ENCODE data around the gene MED4. TPM values are rescaled to one million over a fixed set of nuclear protein-coding genes. Genes with fewer than 3 reads are reported as not detected.

Gene MED4
- total and polyA plus RNA-seq, 2 of the 8 experiments (the other 6 are each of a cell fraction or from before 2014, with no cell fraction given), result 25.7 to 48.1 TPM

- no peak overlapping the region for H3K56ac ChIP-seq (replicated peaks; ENCODE audit: insufficient read length, low read depth, low read length)
- no peak overlapping the region for H3K14ac ChIP-seq (ENCODE audit: insufficient read length)
- H2BK15ac ChIP-seq (ENCODE audit: low read length), result no peak overlapping the region
- peaks cover 49 to 50% of the 10 kb centered on the region in 2 experiments for H3K9me3 ChIP-seq (ENCODE audit: insufficient read depth in 2 of 2, low read depth in 1 of 2, low read length in 1 of 2)
- no peak overlapping the region for H3K18ac ChIP-seq (ENCODE audit: extremely low read depth, low read length)
- no peaks in the 10 kb centered on the region for H3K27me3 ChIP-seq (replicated peaks in 1 of 4; ENCODE audit: control insufficient read depth in 3 of 4, extremely low read depth in 1 of 4, insufficient read depth in 3 of 4, low read length in 3 of 4)
- no peak overlapping the region for H2AFZ ChIP-seq (ENCODE audit: low read length)
- peaks cover 21 to 93% (median 63%) of the 10 kb centered on the region in 4 experiments for H3K36me3 ChIP-seq (ENCODE audit: control insufficient read depth in 2 of 4, insufficient read depth in 4 of 4, low read length in 3 of 4)
- no peak overlapping the region for H2BK20ac ChIP-seq (ENCODE audit: low read length)
- no peaks in the 10 kb centered on the region for H3K79me2 ChIP-seq (ENCODE audit: control insufficient read depth in 1 of 2, insufficient read depth in 2 of 2, low read length in 2 of 2)
- WGBS, 2 experiments (ENCODE audit: extremely low coverage in 1 of 2, insufficient coverage in 1 of 2, insufficient read length in 1 of 2, insufficient replicate concordance in 2 of 2, low coverage in 1 of 2, low lambda C conversion rate in 2 of 2, missing lambda C conversion rate in 1 of 2), result 92% methylated on average over 2 of the region's 2 CpGs; no CpG with 5 or more reads in 1 of the 2 experiments
- H3K4me3 ChIP-seq (ENCODE audit: extremely low read depth in 1 of 4, insufficient read depth in 2 of 4, low read depth in 3 of 4, low read length in 4 of 4), result no peak overlapping the region
- no peak overlapping the region for H2BK5ac ChIP-seq (ENCODE audit: low read depth, low read length)
- no peak overlapping the region for H3K9ac ChIP-seq (replicated peaks in 1 of 4; ENCODE audit: extremely low read depth in 1 of 4, low read depth in 3 of 4, low read length in 3 of 4)
- POLR2A ChIA-PET (ENCODE audit: partially characterized antibody), result no interaction called here
- no peaks in the 10 kb centered on the region for H4K20me1 ChIP-seq (replicated peaks in 1 of 2; ENCODE audit: control insufficient read depth in 1 of 2, insufficient read depth in 2 of 2, low read length in 2 of 2)
- CTCF ChIA-PET (ENCODE audit: partially characterized antibody), result no interaction called here
- H3K23me2 ChIP-seq (ENCODE audit: low read depth, low read length), result no peaks in the 10 kb centered on the region
- FAIRE-seq (no peak), DNase-seq (ENCODE audit: low read depth in 1 of 2, low spot score in 2 of 2) (no peak)
- H4K91ac ChIP-seq (replicated peaks; ENCODE audit: insufficient read length, low read length), result no peak overlapping the region
- no peak overlapping the region for H2AK5ac ChIP-seq (ENCODE audit: low read depth, low read length)
- H4K5ac ChIP-seq (ENCODE audit: insufficient read length, low read depth, low read length), result no peak overlapping the region
- H3K23ac ChIP-seq (ENCODE audit: insufficient read length), result no peak overlapping the region
- H2BK120ac ChIP-seq (replicated peaks; ENCODE audit: low read depth, low read length), result no peak overlapping the region
- TF ChIP-seq FOSL1 (IDR thresholded peaks at IDR 0.05; ENCODE audit: insufficient read depth, low read depth, low read length), result no peak
- no peak overlapping the region for H3K27ac ChIP-seq (ENCODE audit: low read depth, low read length)
- H3K4me1 ChIP-seq (replicated peaks in 1 of 4; ENCODE audit: control insufficient read depth in 3 of 4, insufficient read depth in 4 of 4, low read length in 3 of 4), result no peaks in the 10 kb centered on the region
- no peak overlapping the region for H3K4ac ChIP-seq (replicated peaks; ENCODE audit: insufficient read length, low read depth, low read length)
- H2BK12ac ChIP-seq (ENCODE audit: low read depth, low read length), result no peak overlapping the region
- H3K4me2 ChIP-seq (ENCODE audit: insufficient read depth in 1 of 2, low read depth in 2 of 2, low read length in 2 of 2), result no peak overlapping the region
- no peak overlapping the region for H4K8ac ChIP-seq (ENCODE audit: extremely low read depth, insufficient read depth, low read length)
- no peaks in the 10 kb centered on the region for H3K79me1 ChIP-seq (ENCODE audit: low read depth, low read length)
These were observed 20.9 kb downstream of the MED4 start for GRCh38 chr13:48074006-48074405.
